Activated naive CD4-positive, alpha-beta T cell (primary cell): ENCODE measurements around the gene NXN.
"Not testable (repeated sequence)": the region's sequence is repeated elsewhere in the genome, so short reads cannot be mapped to it uniquely, and the experiment has no call there.

Experiments used
- DNase-seq, 4 experiments: peaks; one replicate each; lab custom pipeline; 2025; lab: John Stamatoyannopoulos, UW

The NXN gene

GRCh38 chr17:862582-862981 is 117.0 kb downstream of the NXN start:
- DNase-seq, result no peak

- DNase-seq, result no peak
Measured at GRCh38 chr17:861364-861763, 118.2 kb downstream of the NXN start.

- no peak for DNase-seq
Measured at GRCh38 chr17:860805-861204, 118.8 kb downstream of the NXN start.

GRCh38 chr17:859824-860195 is 119.8 kb downstream of the NXN start:
- no peak for DNase-seq

DNA sequence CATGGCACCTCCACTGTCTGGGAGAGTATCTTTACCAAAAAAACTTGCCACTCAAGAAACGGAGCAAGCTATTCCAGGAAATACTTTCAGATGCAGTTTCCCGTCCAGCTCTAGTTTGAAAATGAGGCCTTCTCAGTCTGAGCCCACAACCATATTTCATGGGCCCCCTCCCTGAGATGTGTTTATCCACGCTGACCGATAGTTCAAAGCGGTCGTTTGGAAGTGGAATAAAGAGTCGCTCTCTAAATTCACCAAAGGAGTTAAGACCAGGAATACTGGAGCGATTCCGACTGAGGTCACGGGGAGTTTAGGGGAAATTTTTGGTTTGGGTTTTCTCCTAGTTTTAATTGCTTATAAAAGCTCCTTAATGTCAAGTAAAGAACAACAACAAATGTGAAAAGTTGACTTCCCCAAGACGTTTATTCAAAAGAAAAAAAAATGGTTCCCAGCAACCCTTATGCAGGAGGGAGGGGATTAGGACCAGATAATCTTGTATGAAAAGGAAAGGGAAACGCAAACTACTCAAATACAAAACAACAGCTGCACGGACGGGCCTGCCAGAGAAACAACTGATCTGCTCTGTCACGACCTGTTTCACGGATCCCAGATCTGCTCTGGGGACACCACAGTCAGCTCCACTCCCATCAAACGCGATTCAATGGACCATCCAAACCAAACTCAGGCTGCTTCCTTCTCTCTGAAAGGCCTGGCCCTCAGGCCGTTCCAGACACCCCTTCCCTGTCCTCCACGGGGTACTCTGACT is 120.3 kb downstream of the NXN start:
- DNase-seq, result no peak

DNA sequence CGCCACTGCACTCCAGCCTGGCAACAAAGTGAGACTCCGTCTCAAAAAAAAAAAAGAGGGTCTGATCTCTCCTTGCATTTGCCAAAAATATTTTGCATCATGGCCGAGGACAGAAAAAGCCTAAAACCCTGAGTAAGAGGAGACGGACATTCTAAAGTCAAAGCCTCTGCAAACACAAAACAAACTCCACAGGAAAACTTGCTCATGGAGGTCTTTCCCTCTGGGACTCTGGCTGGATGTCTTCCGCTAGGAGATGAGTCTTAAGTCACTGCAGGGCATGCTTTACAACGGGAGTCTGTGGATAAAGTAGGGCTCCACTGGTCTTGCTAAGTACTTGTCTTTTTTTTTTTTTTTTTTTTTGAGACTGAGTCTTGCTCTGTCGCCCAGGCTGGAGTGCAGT is 123.4 kb downstream of the NXN start:
- no peak for DNase-seq

DNA sequence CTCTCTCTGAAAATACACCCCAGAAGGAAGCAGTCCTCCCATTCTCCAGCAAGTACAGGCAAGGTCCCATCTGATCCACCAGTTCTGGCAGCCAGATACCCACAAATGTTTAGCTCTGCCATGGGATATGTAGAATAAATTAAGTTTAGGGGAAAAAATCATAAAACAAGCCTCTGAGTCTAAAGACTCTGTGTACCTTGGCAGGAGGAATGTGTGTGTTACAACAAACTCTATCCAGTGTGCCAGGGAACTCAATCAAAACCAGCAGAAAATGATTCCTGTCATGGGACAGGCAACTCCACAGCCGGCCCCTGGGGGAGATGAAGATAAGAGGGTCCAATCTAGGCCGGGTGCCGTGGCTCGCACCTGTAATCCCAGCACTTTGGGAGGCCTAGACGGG is 124.0 kb downstream of the NXN start:
- no peak for DNase-seq

GRCh38 chr17:852850-853249 is 126.7 kb downstream of the NXN start:
- not testable (repeated sequence) for DNase-seq

- DNase-seq, result no peak
Measured at GRCh38 chr17:852349-852748, 127.2 kb downstream of the NXN start.

DNA sequence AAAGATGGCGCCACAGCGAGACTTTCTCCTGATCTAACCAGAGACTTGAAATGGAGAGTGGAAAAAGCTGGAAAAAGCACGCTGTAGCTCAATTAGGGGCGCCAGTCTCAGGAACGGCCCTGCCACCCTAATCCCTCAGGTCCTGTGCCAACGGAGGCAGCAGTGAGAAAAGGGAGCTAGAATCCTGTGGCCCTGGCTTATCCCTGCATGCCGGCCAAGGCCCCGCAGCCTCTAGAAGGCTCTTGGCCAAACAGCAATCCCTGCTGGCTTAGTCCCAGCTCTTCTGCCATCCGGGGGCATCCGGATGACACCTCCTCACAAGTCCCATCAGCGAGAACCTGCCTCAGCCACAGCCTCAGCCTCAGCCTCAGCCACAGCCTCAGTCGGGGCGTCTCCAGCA is 127.7 kb downstream of the NXN start:
- no peak for DNase-seq

DNA sequence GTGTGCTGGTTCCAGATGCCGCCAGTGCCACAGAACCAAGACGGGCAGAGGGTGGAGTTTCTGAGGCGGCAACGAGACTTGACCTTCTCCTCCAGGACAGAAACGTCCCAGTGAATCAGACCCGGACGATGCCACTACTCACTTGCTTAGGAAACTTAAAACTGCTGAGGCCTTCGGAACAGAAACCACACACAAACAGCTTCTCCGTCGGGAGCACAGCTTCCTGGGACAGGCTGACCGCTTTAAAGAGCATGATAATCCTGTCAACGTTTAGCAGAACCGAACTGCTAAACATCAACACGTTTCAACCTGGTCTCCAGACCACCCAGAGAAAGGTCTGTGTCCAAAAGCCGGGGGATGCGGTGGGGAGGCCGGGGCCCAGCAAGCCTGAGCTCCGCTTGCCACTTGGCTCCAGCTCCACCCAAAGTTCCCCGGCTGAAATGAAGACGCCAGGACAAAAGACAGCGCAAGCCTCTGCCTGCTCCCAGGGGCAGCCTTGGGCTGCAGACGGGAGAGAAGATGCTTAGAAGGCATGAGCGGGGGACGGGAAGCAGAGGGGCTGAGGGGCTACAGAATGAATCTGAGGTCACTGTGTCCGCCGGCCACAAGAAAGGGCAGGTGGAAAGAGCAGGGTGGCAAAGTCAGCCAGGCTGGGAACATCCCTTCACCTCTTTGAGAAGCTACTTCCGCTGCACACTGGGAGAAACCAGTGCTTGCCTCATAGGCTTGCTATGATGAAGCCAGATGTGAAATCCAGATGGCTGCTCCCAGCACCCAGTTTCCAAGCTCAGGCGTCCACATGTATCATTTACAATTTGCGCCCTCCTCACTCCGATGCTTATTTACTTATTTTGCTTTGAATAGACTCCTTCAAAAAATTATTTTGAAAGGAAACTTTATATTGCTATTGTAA is 128.5 kb downstream of the NXN start:
- no peak for DNase-seq

GRCh38 chr17:850086-850850 is 129.3 kb downstream of the NXN start:
- DNase-seq, result no peak

DNA sequence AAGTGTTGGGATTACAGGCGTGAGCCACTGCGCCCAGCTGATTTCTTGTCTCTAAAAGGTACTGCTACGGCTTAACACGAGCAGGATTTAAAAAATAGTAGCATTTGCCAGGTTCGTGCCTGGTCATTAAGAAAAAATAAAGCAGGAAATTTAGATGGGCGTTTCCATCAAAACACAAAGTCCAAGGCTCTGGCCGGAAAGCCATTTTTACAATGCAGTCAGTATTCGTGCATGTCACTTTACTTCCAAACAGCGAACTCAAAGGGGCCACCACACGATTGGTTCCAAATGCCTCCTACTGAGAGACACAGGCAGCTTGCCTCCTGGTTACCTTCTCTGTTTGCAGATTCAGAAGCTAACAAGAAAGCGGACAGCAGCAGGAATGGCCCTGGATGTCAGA is 131.2 kb downstream of the NXN start:
- no peak for DNase-seq

- no peak for DNase-seq
Measured at GRCh38 chr17:846901-847843, 132.4 kb downstream of the NXN start.

- no peak for DNase-seq
Measured at GRCh38 chr17:841313-841712, 138.3 kb downstream of the NXN start.

DNA sequence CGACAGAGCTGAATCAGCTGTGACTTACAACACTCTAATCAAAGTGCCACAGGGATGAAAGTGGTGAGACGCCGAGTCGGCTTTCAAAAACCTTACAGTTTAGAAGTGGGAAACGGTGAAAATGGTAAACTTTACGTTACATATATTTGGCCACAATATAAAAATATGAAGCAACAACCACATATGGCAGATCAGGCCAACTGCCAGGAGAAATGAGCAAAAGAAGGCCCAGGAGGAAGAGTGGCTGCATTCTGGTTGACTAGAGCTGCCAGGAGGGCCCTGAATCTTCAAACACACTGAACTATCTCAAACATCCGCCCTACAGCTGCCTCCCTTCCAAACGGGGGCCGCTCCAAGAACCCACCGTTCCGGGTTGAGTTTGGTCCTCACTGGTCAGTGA is 141.1 kb downstream of the NXN start:
- no peak for DNase-seq

GRCh38 chr17:836151-836550 is 143.4 kb downstream of the NXN start:
- no peak for DNase-seq

GRCh38 chr17:835721-836120 is 143.9 kb downstream of the NXN start:
- DNase-seq, result not testable (repeated sequence)

GRCh38 chr17:835263-835662 is 144.3 kb downstream of the NXN start:
- DNase-seq, result no peak

GRCh38 chr17:834136-834535 is 145.4 kb downstream of the NXN start:
- no peak for DNase-seq

GRCh38 chr17:830950-831349 is 148.6 kb downstream of the NXN start:
- no peak for DNase-seq
